ENCODE data around the gene CCKAR.

GRCh38 chr4:26450418-26450817 is 39.9 kb downstream of the CCKAR start:
- no peak for TF ChIP-seq GATA3 (IDR thresholded peaks at IDR 0.05; ENCODE audit: low read depth, low read length)
- TF ChIP-seq GATA2 (IDR thresholded peaks at IDR 0.05; ENCODE audit: low read depth, low read length), result no peak

Measured in SH-SY5Y (cell line).